SK-N-SH (cell line): ENCODE data around the gene CETN2. TPM values are rescaled to one million over a fixed set of nuclear protein-coding genes. Genes with fewer than 3 reads are reported as not detected.

ENCODE experiments used
- CTCF ChIA-PET: fragments of 300-600, 350-600 bp; formaldehyde crosslinking; extraction: SDS; loops from one replicate; lab custom pipeline; 2021; lab: Yijun Ruan, JAX
- POLR2A ChIA-PET: fragments of 350-600 bp; sonication (Branson Sonifier 250); formaldehyde crosslinking; extraction: SDS; loops from one replicate; lab custom pipeline; 2020; ENCODE audit warnings: antibody characterized with exemption, inconsistent platforms; lab: Yijun Ruan, JAX
- DNase-seq: peaks from one replicate; pipeline ENCODE4 v3.0.0; 2012
- H2AFZ ChIP-seq: fragments of 200-600 bp; sonication (generic); 2 replicates; pipeline ENCODE4 v1.8.1; 2016; ENCODE audit warnings: antibody characterized with exemption, mild to moderate bottlenecking, low read depth
- H3F3A ChIP-seq: fragments of 200-600 bp; sonication (generic); replicated peaks from 2 replicates; pipeline ENCODE3; 2016; ENCODE audit warnings: antibody characterized with exemption, mild to moderate bottlenecking; ENCODE audit not compliant: insufficient read depth
- H3K27ac ChIP-seq, 2 experiments: fragments of 200-500 bp in 1 of 2; fragments of 200-600 bp in 1 of 2; sonication (Bioruptor generic) in 1 of 2; sonication (generic), shearing (Covaris generic) in 1 of 2; 2 replicates each; pipeline versions ENCODE4 v1.5.1 to v1.6.1; 2014 to 2016; ENCODE audit warnings: low read depth in 2 of 2, inconsistent platforms in 1 of 2, low read length in 1 of 2, mild to moderate bottlenecking in 1 of 2, mixed read lengths in 1 of 2
- H3K27me3 ChIP-seq: fragments of 200-600 bp; sonication (generic), shearing (Covaris generic); 2 replicates; pipeline ENCODE4 v1.6.1; 2016; ENCODE audit warnings: mixed run types; ENCODE audit not compliant: insufficient read depth
- H3K36me3 ChIP-seq, 2 experiments: fragments of 200-500 bp in 1 of 2; fragments of 200-600 bp in 1 of 2; sonication (Bioruptor generic) in 1 of 2; sonication (generic) in 1 of 2; replicated peaks in 1 of 2; 2 replicates each; pipeline versions ENCODE3 to v1.5.1; 2014 to 2016; ENCODE audit warnings: low read length in 1 of 2, mild to moderate bottlenecking in 1 of 2; ENCODE audit not compliant: insufficient read depth in 2 of 2, control insufficient read depth in 1 of 2
- H3K4me1 ChIP-seq, 2 experiments: fragments of 200-500 bp in 1 of 2; fragments of 200-600 bp in 1 of 2; sonication (Bioruptor generic) in 1 of 2; sonication (generic), shearing (Covaris generic) in 1 of 2; 2 replicates each; pipeline versions ENCODE4 v1.5.1 to v1.6.1; 2014 to 2016; ENCODE audit warnings: low read depth in 1 of 2, low read length in 1 of 2, mixed run types in 1 of 2; ENCODE audit not compliant: insufficient read depth in 2 of 2, control insufficient read depth in 1 of 2
- H3K4me2 ChIP-seq: fragments of 200-600 bp; sonication (generic), shearing (Covaris generic); 2 replicates; pipeline ENCODE4 v1.6.1; 2017; ENCODE audit warnings: mixed run types
- H3K4me3 ChIP-seq, 2 experiments: fragments of 200-500 bp in 1 of 2; fragments of 200-600 bp in 1 of 2; sonication (Bioruptor generic) in 1 of 2; sonication (generic), shearing (Covaris generic) in 1 of 2; 2 replicates each; pipeline versions ENCODE4 v1.5.1 to v1.8.1; 2014 to 2016; ENCODE audit warnings: low read depth in 2 of 2, inconsistent platforms in 1 of 2, low read length in 1 of 2, mild to moderate bottlenecking in 1 of 2, mixed read lengths in 1 of 2, moderate library complexity in 1 of 2
- H3K79me2 ChIP-seq: fragments of 200-600 bp; sonication (generic); 2 replicates; pipeline ENCODE4 v1.8.1; 2017; ENCODE audit warnings: mild to moderate bottlenecking; ENCODE audit not compliant: insufficient read depth
- H3K9ac ChIP-seq: fragments of 200-600 bp; sonication (generic); 2 replicates; pipeline ENCODE4 v1.6.1; 2017; ENCODE audit warnings: mixed run types
- H3K9me2 ChIP-seq: fragments of 200-600 bp; sonication (generic); 2 replicates; pipeline ENCODE4 v1.6.1; 2017; ENCODE audit warnings: mixed run types
- H3K9me3 ChIP-seq: fragments of 200-600 bp; sonication (generic); 2 replicates; pipeline ENCODE4 v1.6.1; 2017; ENCODE audit warnings: mixed run types, mild to moderate bottlenecking, moderate library complexity
- H4K20me1 ChIP-seq: fragments of 200-600 bp; sonication (generic); 2 replicates; pipeline ENCODE4 v1.6.1; 2017; ENCODE audit warnings: mild to moderate bottlenecking, mixed run types; ENCODE audit not compliant: insufficient read depth
- CHD2 ChIP-seq: fragments of 150-350 bp; IDR thresholded peaks from 2 replicates; pipeline ENCODE4 v1.6.1; 2018; ENCODE audit warnings: low read length; ENCODE audit not compliant: partially characterized antibody
- GABPA ChIP-seq: IDR thresholded peaks from 2 replicates; pipeline ENCODE4 v1.4.0; 2012; ENCODE audit warnings: low read depth, mild to moderate bottlenecking
- MEF2A ChIP-seq: IDR thresholded peaks from 2 replicates; pipeline ENCODE4 v1.4.0; 2012; ENCODE audit warnings: low read depth, borderline replicate concordance
- NFIC ChIP-seq: IDR thresholded peaks from 2 replicates; pipeline ENCODE4 v1.4.0; 2012; ENCODE audit warnings: borderline replicate concordance
- RCOR1 ChIP-seq: fragments of 150-350 bp; IDR thresholded peaks from 2 replicates; pipeline ENCODE4 v1.6.1; 2017; ENCODE audit warnings: antibody characterized with exemption, low read length
- SIN3A ChIP-seq: IDR thresholded peaks from 2 replicates; pipeline ENCODE4 v1.6.1; 2012; ENCODE audit warnings: low read depth, mild to moderate bottlenecking, low read length, moderate library complexity, borderline replicate concordance
- WGBS: methylation state at CpG from one replicate; pipeline ENCODE4 v1.1.6; 2017; ENCODE audit warnings: low lambda C conversion rate; 5-methylcytosine and 5-hydroxymethylcytosine counted together
- polyA plus RNA-seq, 3 experiments: library from polyadenylated mRNA; depleted of rRNA; stranded (reverse); fragments of >200 nt; gene quantifications; 2 replicates each; pipeline ENCODE4 v1.2.3, GENCODE V29; 2012
- TF ChIP-seq, protein P1 (sequence below): IDR thresholded peaks from 2 replicates; pipeline ENCODE4 v1.6.1; 2012; ENCODE audit warnings: mild to moderate bottlenecking, low read depth, low read length, moderate library complexity
- TF ChIP-seq, protein P2 (sequence below): IDR thresholded peaks from 2 replicates; pipeline ENCODE4 v1.4.0; 2012; ENCODE audit warnings: low read depth, borderline replicate concordance
- TF ChIP-seq, protein P3 (sequence below): IDR thresholded peaks from 2 replicates; pipeline ENCODE4; 2012
- TF ChIP-seq, protein P4 (sequence below): fragments of 150-350 bp; IDR thresholded peaks from 2 replicates; pipeline ENCODE4 v1.6.1; 2016; ENCODE audit warnings: mild to moderate bottlenecking, low read depth, low read length

CETN2 gene
- polyA plus RNA-seq, 1 of the 3 experiments (the other 2 are of a cell fraction): 41.1 TPM

DNA sequence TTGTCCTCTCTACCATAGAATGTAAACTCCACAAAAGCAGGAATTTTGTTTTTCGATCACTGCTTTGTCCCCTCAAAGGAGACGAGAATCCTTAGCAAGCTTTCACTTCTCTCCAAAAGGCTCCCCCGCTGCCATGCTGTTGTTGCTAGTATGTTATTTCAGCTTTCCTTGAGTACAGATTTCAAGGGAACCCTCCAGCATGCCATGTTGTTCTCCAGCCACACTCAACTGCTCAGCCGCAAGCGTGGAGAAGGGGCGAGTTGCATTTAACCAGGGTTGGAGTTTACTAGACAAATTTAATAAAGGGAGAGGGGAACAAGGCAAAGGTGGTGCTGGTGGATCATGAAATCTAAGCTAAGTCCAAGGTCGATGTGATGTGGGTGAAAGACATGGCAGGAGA, 23.4 kb upstream of the CETN2 start (continued):
- TF ChIP-seq, protein P1, sequence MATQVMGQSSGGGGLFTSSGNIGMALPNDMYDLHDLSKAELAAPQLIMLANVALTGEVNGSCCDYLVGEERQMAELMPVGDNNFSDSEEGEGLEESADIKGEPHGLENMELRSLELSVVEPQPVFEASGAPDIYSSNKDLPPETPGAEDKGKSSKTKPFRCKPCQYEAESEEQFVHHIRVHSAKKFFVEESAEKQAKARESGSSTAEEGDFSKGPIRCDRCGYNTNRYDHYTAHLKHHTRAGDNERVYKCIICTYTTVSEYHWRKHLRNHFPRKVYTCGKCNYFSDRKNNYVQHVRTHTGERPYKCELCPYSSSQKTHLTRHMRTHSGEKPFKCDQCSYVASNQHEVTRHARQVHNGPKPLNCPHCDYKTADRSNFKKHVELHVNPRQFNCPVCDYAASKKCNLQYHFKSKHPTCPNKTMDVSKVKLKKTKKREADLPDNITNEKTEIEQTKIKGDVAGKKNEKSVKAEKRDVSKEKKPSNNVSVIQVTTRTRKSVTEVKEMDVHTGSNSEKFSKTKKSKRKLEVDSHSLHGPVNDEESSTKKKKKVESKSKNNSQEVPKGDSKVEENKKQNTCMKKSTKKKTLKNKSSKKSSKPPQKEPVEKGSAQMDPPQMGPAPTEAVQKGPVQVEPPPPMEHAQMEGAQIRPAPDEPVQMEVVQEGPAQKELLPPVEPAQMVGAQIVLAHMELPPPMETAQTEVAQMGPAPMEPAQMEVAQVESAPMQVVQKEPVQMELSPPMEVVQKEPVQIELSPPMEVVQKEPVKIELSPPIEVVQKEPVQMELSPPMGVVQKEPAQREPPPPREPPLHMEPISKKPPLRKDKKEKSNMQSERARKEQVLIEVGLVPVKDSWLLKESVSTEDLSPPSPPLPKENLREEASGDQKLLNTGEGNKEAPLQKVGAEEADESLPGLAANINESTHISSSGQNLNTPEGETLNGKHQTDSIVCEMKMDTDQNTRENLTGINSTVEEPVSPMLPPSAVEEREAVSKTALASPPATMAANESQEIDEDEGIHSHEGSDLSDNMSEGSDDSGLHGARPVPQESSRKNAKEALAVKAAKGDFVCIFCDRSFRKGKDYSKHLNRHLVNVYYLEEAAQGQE: no peak
- TF ChIP-seq GABPA: no peak
- TF ChIP-seq, protein P2, sequence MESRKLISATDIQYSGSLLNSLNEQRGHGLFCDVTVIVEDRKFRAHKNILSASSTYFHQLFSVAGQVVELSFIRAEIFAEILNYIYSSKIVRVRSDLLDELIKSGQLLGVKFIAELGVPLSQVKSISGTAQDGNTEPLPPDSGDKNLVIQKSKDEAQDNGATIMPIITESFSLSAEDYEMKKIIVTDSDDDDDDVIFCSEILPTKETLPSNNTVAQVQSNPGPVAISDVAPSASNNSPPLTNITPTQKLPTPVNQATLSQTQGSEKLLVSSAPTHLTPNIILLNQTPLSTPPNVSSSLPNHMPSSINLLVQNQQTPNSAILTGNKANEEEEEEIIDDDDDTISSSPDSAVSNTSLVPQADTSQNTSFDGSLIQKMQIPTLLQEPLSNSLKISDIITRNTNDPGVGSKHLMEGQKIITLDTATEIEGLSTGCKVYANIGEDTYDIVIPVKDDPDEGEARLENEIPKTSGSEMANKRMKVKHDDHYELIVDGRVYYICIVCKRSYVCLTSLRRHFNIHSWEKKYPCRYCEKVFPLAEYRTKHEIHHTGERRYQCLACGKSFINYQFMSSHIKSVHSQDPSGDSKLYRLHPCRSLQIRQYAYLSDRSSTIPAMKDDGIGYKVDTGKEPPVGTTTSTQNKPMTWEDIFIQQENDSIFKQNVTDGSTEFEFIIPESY: no peak
- TF ChIP-seq, protein P3, sequence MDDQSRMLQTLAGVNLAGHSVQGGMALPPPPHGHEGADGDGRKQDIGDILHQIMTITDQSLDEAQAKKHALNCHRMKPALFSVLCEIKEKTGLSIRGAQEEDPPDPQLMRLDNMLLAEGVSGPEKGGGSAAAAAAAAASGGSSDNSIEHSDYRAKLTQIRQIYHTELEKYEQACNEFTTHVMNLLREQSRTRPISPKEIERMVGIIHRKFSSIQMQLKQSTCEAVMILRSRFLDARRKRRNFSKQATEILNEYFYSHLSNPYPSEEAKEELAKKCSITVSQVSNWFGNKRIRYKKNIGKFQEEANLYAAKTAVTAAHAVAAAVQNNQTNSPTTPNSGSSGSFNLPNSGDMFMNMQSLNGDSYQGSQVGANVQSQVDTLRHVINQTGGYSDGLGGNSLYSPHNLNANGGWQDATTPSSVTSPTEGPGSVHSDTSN: no peak
- TF ChIP-seq, protein P4, sequence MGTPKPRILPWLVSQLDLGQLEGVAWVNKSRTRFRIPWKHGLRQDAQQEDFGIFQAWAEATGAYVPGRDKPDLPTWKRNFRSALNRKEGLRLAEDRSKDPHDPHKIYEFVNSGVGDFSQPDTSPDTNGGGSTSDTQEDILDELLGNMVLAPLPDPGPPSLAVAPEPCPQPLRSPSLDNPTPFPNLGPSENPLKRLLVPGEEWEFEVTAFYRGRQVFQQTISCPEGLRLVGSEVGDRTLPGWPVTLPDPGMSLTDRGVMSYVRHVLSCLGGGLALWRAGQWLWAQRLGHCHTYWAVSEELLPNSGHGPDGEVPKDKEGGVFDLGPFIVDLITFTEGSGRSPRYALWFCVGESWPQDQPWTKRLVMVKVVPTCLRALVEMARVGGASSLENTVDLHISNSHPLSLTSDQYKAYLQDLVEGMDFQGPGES: no peak

DNA sequence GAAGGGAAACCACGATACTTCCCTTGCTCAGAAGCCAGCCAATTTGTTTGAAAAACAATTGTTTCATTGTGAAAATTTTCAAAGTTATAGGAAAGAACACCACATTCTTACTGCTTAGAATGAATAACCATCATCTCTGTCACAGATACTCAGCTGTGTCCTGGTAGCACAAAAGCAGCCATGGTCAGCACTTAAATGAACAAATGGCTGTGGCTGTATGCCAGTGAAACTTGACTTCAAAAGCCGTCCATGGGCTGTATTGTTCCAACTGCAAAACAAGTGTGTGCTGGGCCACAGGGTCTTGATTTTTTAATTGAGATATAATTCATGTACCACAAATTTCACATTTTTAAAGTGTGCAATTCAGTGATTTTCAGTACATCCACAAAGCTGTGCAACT, 19.9 kb upstream of the CETN2 start:
- CTCF ChIA-PET: interaction anchor here (1.1 kb wide), 1 partner anchor 33 kb away, joined by 3 read pairs; no protein-coding TSS in a partner anchor
- WGBS: 92% methylated on average over 2 of the region's 2 CpGs
- TF ChIP-seq NFIC (no peak), SIN3A (no peak), MEF2A (no peak), CHD2 (no peak), RCOR1 (no peak)
- H3K9ac ChIP-seq: no peak overlapping the region
- no peak overlapping the region for H3K4me3 ChIP-seq
- no peak overlapping the region for H3K27ac ChIP-seq
- H3K36me3 ChIP-seq: peaks cover 9 to 43% of the 10 kb centered on the region in 2 experiments
- DNase-seq: no peak
- H3K27me3 ChIP-seq: no peaks in the 10 kb centered on the region
- no peak overlapping the region for H2AFZ ChIP-seq
- H3K9me3 ChIP-seq: no peaks in the 10 kb centered on the region
- H3K9me2 ChIP-seq: no peaks in the 10 kb centered on the region
- POLR2A ChIA-PET: no interaction called here
- no peaks in the 10 kb centered on the region for H3F3A ChIP-seq
- no peaks in the 10 kb centered on the region for H3K4me1 ChIP-seq
- no peak overlapping the region for H3K4me2 ChIP-seq
- peaks cover 5% of the 10 kb centered on the region; the same call in 1 of the 2 replicates for H3K79me2 ChIP-seq
- no peaks in the 10 kb centered on the region for H4K20me1 ChIP-seq
